ENCODE results near the gene ZNF776. TPM values are rescaled to one million over a fixed set of nuclear protein-coding genes. Genes with fewer than 3 reads are reported as not detected.

The ZNF776 gene
- total RNA-seq, 4 donors from 2014 or later, result 15.0 to 120 (median 16.7) TPM

DNA sequence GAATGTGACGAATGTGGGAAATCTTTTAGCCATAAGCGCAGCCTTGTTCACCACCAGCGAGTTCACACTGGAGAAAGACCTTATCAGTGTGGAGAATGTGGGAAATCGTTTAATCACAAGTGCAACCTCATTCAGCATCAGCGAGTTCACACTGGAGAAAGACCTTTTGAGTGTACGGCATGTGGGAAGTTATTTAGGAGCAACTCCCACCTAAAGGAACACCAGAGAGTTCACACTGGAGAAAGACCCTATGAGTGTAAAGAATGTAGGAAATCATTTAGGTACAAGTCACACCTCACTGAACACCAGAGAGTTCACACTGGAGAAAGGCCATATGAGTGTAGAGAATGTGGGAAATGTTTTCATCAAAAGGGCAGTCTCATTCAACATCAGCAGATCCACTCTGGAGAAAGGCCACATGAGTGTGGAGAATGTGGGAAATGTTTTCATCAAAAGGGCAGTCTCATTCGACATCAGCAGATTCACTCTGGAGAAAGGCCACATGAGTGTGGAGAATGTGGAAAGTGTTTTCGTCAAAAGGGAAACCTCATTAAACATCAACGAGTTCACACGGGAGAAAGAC is 7.6 kb downstream of the ZNF776 start:
- in situ Hi-C loops (cut with MboI; ENCODE audit: low pct_ligation_motif_present in 1 of 4, low pct_unique_long_range_greater_than_20kb in 1 of 4, low sequenced_read_pairs in 3 of 4) (no loop called here), intact Hi-C loops (cut with DNase I; ENCODE audit: low total_unique reads) (no loop called here)
- Histone ChIP-seq H3K9me3 (peaks cover 58 to 90% of the 10 kb centered on the region in 2 donors), H3K27me3 (no peaks in the 10 kb centered on the region), H3K4me3 (no peak overlapping the region), H3K27ac (no peak overlapping the region), H3K36me3 (peaks cover 3 to 99% (median 52%) of the 10 kb centered on the region in 4 donors), H3K4me1 (no peaks in the 10 kb centered on the region)
- TF ChIP-seq POLR2AphosphoS5 (IDR thresholded peaks at IDR 0.05), result no peak
- TF ChIP-seq EP300 (IDR thresholded peaks at IDR 0.05; ENCODE audit: low read depth), result no peak
- no peak for TF ChIP-seq CTCF (IDR thresholded peaks at IDR 0.05)
- no peak for TF ChIP-seq POLR2A (IDR thresholded peaks at IDR 0.05)
- 94 to 95% methylated on average over 10 of the region's 10 CpGs for WGBS, 2 donors (ENCODE audit: low coverage in 1 of 2)
- DNase-seq, result no peak

DNA sequence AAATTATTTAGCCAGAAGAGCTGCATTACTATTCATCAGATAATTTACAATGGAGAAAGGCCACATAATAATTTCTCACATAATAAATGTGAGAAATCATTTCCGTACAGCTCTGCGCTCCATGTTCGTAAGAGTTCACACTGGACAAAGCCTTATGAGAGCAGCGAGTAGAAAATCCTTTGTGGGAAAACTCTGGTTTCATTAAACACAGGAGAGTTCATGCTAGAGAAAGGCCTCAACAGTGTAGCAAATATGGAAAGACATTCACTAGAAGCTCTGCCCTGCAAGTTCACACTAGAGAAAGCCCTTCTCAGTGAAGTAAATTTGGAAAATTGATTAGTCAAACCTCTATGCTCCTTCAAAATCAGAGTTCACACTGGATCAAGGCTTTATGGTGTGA is 8.4 kb downstream of the ZNF776 start:
- Histone ChIP-seq H3K27me3 (no peaks in the 10 kb centered on the region), H3K27ac (no peak overlapping the region), H3K36me3 (peaks cover 3 to 92% (median 48%) of the 10 kb centered on the region in 4 donors), H3K4me1 (no peaks in the 10 kb centered on the region), H3K4me3 (no peak overlapping the region), H3K9me3 (peaks cover 49 to 81% of the 10 kb centered on the region in 2 donors)
- 97 to 98% methylated on average over 4 of the region's 4 CpGs for WGBS, 2 donors (ENCODE audit: low coverage in 1 of 2)
- in situ Hi-C loops (cut with MboI; ENCODE audit: low pct_ligation_motif_present in 1 of 4, low pct_unique_long_range_greater_than_20kb in 1 of 4, low sequenced_read_pairs in 3 of 4), result no loop called here
- intact Hi-C loops (cut with DNase I; ENCODE audit: low total_unique reads), result no loop called here
- DNase-seq, result no peak
- no peak for TF ChIP-seq EP300 (IDR thresholded peaks at IDR 0.05; ENCODE audit: low read depth)
- TF ChIP-seq CTCF (IDR thresholded peaks at IDR 0.05), result no peak
- no peak for TF ChIP-seq POLR2A (IDR thresholded peaks at IDR 0.05)
- no peak for TF ChIP-seq POLR2AphosphoS5 (IDR thresholded peaks at IDR 0.05)

- no peak for DNase-seq
- WGBS, 2 donors (ENCODE audit: low coverage in 1 of 2), result 83 to 95% methylated on average over 1 to 2 of the region's 2 CpGs
- in situ Hi-C loops (cut with MboI; ENCODE audit: low pct_ligation_motif_present in 1 of 4, low pct_unique_long_range_greater_than_20kb in 1 of 4, low sequenced_read_pairs in 3 of 4), result no loop called here
- H3K4me1 ChIP-seq, result no peaks in the 10 kb centered on the region
- intact Hi-C loops (cut with DNase I; ENCODE audit: low total_unique reads), result no loop called here
- TF ChIP-seq POLR2A (IDR thresholded peaks at IDR 0.05) (no peak), CTCF (IDR thresholded peaks at IDR 0.05) (no peak)
- H3K4me3 ChIP-seq, result no peak overlapping the region
- H3K27ac ChIP-seq, result no peak overlapping the region
- H3K36me3 ChIP-seq, result peaks cover 0 to 78% (median 36%) of the 10 kb centered on the region in 4 donors
- no peaks in the 10 kb centered on the region for H3K27me3 ChIP-seq
- H3K9me3 ChIP-seq, result peaks cover 35 to 52% of the 10 kb centered on the region in 2 donors
Measured at GRCh38 chr19:57757941-57758340, 11.3 kb downstream of the ZNF776 start.

GRCh38 chr19:57759096-57759495 is 12.5 kb downstream of the ZNF776 start:
- no peak for TF ChIP-seq POLR2A (IDR thresholded peaks at IDR 0.05)
- TF ChIP-seq CTCF (IDR thresholded peaks at IDR 0.05), result no peak
- no peak for TF ChIP-seq EP300 (IDR thresholded peaks at IDR 0.05; ENCODE audit: low read depth)
- TF ChIP-seq POLR2AphosphoS5 (IDR thresholded peaks at IDR 0.05), result no peak
- peaks cover 25 to 41% of the 10 kb centered on the region in 2 donors for H3K9me3 ChIP-seq
- DNase-seq, result no peak
- intact Hi-C loops (cut with DNase I; ENCODE audit: low total_unique reads) (no loop called here), in situ Hi-C loops (cut with MboI; ENCODE audit: low pct_ligation_motif_present in 1 of 4, low pct_unique_long_range_greater_than_20kb in 1 of 4, low sequenced_read_pairs in 3 of 4) (no loop called here)
- H3K36me3 ChIP-seq, result peaks cover 0 to 72% (median 29%) of the 10 kb centered on the region in 4 donors
- H3K27me3 ChIP-seq, result no peaks in the 10 kb centered on the region
- no peaks in the 10 kb centered on the region for H3K4me1 ChIP-seq
- H3K4me3 ChIP-seq, result no peak overlapping the region
- H3K27ac ChIP-seq, result no peak overlapping the region
- WGBS, 2 donors (ENCODE audit: low coverage in 1 of 2), result 100% methylated on average over 2 of the region's 2 CpGs; no CpG with 5 or more reads in 1 of the 2 donors

Data from transverse colon (tissue), 4 donors.